G401 (cell line): ENCODE measurements around the gene ZNF488. TPM values are rescaled to one million over a fixed set of nuclear protein-coding genes. Genes with fewer than 3 reads are reported as not detected.
A peak's percentile ranks its signal among the peaks of the same experiment; 100 is the strongest.

ENCODE experiments used
- DNase-seq: peaks from one replicate; pipeline ENCODE4 v3.0.0-alpha.2; 2015; ENCODE audit warnings: low spot score
- in situ Hi-C: cut with HindIII; loops from 2 replicates; pipeline ENCODE4 v1.10.0; 2016; ENCODE audit warnings: low sequenced_read_pairs, mixed read lengths
- total RNA-seq: library from RNA; depleted of rRNA; stranded (reverse); fragments of >200 nt; shearing (Covaris generic); gene quantifications from 2 replicates; pipeline ENCODE4 v1.2.3, GENCODE V29; 2014

The ZNF488 gene
- total RNA-seq, 1 experiment from 2014 or later: not detected

- in situ Hi-C loops: no loop called here
- no peak for DNase-seq
Measured at GRCh38 chr10:47356708-47357107, 27.4 kb downstream of the ZNF488 start.

- no peak for DNase-seq
- in situ Hi-C loops: no loop called here
Measured at GRCh38 chr10:47354900-47355299, 29.2 kb downstream of the ZNF488 start.

- no peak for DNase-seq
- in situ Hi-C loops: no loop called here
Measured at GRCh38 chr10:47354165-47354564, 29.9 kb downstream of the ZNF488 start.

GRCh38 chr10:47353351-47353750, 30.7 kb downstream of the ZNF488 start:
- DNase-seq: no peak
- in situ Hi-C loops: no loop called here

DNA sequence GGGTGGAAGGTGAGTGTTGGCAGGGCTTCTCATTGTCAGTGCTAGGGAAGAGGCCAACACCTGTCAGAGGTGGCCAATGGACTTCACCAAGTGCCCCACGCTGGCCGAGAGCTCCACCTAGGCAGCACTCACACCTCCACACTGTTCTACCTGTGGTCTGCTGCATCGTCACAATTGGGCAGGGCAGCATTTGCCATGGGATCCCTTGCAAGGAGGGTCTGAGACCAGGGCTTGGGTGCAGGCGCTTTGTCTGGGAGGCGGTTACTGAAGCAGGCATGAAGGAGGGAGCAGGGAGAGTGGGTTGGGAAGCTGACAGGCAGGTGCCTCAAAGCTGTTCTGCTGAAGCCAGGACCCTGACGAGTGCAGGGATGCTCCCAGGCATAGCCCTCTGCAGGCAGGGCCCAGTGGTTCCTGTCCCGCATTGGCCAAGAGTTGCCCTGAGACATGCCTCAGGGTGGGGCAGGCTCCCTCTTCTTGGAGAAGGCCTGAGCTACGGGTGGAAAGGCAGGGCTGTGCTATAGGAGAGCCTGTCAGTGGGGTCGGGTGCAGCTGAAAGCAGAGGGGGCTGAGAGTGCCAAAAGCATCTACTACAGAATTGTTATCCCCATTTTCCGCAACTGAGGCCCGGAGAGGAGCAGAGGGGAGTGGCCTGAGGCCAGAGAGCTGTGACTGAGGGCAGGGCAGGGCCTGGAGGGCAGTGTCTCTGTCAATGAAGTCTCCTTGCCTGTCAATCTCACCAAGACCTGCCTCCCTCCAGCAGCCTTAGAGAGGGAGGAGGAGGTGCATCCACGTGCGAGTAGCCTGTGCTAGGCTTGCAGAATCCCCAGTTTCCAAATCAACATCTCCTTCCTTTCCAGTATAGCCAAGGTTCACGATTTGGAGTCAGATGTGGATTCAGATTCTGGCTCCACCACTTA, 31.9 kb downstream of the ZNF488 start:
- in situ Hi-C loops: no loop called here
- DNase-seq: no peak

GRCh38 chr10:47350671-47351640, 33.1 kb downstream of the ZNF488 start:
- no peak for DNase-seq
- in situ Hi-C loops: no loop called here

GRCh38 chr10:47349941-47350371, 34.1 kb downstream of the ZNF488 start:
- DNase-seq: no peak
- in situ Hi-C loops: no loop called here

DNA sequence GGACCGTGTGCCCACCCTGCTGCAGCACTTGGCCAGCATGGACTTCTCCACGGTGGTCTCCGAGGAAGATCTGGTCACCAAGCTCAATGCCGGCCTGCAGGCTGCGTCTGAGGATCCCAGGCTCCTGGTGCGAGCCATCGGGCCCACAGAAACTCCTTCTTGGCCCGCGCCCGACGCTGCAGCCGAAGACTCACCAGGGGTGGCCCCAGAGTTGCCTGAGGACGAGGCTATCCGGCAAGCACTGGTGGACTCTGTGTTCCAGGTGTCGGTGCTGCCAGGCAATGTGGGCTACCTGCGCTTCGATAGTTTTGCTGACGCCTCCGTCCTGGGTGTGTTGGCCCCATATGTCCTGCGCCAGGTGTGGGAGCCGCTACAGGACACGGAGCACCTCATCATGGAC, 34.6 kb downstream of the ZNF488 start:
- in situ Hi-C loops: no loop called here
- no peak for DNase-seq

DNA sequence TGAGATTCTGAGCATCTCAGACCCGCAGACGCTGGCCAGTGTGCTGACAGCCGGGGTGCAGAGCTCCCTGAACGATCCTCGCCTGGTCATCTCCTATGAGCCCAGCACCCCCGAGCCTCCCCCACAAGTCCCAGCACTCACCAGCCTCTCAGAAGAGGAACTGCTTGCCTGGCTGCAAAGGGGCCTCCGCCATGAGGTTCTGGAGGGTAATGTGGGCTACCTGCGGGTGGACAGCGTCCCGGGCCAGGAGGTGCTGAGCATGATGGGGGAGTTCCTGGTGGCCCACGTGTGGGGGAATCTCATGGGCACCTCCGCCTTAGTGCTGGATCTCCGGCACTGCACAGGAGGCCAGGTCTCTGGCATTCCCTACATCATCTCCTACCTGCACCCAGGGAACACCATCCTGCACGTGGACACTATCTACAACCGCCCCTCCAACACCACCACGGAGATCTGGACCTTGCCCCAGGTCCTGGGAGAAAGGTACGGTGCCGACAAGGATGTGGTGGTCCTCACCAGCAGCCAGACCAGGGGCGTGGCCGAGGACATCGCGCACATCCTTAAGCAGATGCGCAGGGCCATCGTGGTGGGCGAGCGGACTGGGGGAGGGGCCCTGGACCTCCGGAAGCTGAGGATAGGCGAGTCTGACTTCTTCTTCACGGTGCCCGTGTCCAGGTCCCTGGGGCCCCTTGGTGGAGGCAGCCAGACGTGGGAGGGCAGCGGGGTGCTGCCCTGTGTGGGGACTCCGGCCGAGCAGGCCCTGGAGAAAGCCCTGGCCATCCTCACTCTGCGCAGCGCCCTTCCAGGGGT, 35.2 kb downstream of the ZNF488 start:
- in situ Hi-C loops: no loop called here
- no peak for DNase-seq

DNA sequence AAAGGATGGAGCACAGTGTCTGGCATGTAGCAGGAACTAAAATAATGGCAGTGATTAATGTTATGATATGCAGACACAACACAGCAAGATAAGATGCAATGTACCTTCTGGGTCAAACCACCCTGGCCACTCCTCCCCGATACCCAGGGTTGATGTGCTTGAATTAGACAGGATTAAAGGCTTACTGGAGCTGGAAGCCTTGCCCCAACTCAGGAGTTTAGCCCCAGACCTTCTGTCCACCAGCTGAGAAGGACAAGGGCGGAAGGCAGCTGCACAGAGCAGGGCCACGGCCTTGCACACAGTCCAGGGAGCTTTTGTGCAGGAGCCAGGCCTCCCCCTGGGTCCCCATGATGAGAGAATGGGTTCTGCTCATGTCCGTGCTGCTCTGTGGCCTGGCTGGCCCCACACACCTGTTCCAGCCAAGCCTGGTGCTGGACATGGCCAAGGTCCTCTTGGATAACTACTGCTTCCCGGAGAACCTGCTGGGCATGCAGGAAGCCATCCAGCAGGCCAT, 35.9 kb downstream of the ZNF488 start, which contains the start of gene RBP3:
RBP3 (plus strand) TSS at position 226 of the 514 bp plus-strand sequence; CDS start at position 348, 122 bp downstream.
- in situ Hi-C loops: no loop called here
- peak; percentile 79 for DNase-seq

DNA sequence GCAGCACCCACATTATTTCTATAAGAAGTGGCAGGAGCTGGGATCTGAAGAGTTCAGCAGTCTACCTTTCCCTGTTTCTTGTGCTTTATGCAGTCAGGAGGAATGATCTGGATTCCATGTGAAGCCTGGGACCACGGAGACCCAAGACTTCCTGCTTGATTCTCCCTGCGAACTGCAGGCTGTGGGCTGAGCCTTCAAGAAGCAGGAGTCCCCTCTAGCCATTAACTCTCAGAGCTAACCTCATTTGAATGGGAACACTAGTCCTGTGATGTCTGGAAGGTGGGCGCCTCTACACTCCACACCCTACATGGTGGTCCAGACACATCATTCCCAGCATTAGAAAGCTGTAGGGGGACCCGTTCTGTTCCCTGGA, 36.8 kb downstream of the ZNF488 start:
- no peak for DNase-seq
- in situ Hi-C loops: no loop called here

DNA sequence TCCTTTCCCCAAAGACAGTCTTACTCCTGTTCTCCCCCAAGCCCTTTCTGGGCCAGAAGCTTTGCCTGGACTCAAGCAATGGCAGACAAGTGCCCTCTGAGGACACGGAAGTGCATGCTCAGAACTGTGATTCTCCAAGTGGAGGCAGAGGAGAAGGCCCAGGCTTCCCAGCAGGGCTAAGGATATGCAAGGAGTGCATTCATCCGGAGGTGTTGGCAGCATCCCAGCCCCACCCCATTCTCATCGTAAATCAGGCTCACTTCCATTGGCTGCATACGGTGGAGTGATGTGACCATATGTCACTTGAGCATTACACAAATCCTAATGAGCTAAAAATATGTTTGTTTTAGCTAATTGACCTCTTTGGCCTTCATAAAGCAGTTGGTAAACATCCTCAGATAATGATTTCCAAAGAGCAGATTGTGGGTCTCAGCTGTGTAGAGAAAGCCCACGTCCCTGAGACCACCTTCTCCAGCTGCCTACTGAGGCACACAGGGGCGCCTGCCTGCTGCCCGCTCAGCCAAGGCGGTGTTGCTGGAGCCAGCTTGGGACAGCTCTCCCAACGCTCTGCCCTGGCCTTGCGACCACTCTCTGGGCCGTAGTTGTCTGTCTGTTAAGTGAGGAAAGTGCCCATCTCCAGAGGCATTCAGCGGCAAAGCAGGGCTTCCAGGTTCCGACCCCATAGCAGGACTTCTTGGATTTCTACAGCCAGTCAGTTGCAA, 37.4 kb downstream of the ZNF488 start:
- in situ Hi-C loops: no loop called here
- peak; percentile 85 for DNase-seq

- in situ Hi-C loops: no loop called here
- no peak for DNase-seq
Measured at GRCh38 chr10:47344996-47345870, 38.9 kb downstream of the ZNF488 start.

- in situ Hi-C loops: no loop called here
- DNase-seq: peak; percentile 37
Measured at GRCh38 chr10:47340608-47341170, 43.4 kb downstream of the ZNF488 start.

- no peak for DNase-seq
- in situ Hi-C loops: no loop called here
Measured at GRCh38 chr10:47339759-47340607, 44.1 kb downstream of the ZNF488 start.

DNA sequence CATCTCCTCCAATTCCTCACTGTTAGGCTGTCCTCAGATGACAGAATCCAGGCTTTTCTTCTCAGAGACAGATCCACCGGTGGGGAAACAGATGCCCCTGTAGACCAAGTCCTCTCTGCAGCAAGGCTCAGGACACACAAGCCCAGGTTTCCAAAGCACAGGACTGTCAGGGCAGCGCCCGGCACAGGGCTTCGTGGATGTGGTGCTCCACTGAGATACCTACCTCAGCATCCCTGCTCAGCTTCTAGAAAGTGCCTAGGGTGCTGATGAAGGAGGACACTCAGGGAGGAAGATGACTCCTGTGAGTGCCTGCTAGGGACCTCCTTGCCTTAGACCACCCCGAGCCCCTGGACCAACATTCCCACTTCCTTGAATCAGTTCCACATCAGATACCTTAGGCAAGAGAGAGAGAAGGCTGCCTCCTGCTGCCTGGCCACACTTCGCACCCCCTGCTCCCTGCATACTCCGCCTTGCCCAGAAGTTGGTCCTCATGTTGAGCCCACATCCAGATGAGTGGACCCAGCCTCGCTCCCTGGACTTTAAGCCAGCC, 44.8 kb downstream of the ZNF488 start:
- no peak for DNase-seq
- in situ Hi-C loops: no loop called here
